Raji (cell line): ENCODE results near the gene ST3GAL5.

ENCODE experiments used
- POLR2A ChIP-seq: IDR thresholded peaks from 2 replicates; pipeline ENCODE4 v1.6.1; 2011; ENCODE audit warnings: low read depth, low read length, control low read depth; ENCODE audit not compliant: insufficient read depth

The ST3GAL5 gene

DNA sequence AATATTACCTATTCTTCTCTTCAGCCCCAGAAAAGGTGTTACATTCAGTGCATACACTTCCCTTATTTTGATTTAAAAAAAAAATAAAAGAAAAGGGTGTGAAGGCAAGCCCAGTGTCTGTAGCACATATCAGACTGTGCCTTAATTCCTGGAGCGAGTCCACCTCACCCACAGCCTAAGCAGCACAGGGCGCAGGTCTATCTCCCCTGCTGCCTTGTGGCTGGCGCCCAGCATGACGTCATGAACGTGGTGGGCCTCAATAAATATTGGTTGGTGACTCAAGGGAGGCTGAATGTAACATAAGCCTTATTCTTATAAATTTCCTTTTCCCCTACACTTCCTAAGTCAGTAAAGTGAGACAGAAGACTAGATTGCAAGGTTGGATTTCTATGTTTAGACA lies 26.4 kb downstream of the ST3GAL5 start:
- no peak for TF ChIP-seq POLR2A

DNA sequence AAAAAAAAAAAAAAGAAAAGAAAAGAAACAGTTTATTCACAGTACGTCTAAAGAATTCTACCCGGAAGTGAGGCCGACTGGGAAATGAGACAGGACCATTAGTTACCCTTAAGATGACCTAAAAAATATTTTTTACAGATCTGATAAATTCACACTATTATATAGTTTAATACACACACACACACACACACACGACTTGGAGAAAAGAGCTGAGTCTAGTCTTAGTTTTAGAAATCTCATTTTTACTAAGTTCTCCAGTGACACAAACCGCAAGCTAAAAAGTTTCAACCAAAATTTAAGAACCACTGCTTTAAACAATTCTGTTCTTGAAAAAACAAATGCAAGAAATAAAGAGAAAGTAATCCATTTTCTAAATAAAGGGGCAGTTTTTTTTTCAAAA lies 27.1 kb downstream of the ST3GAL5 start:
- TF ChIP-seq POLR2A: no peak

DNA sequence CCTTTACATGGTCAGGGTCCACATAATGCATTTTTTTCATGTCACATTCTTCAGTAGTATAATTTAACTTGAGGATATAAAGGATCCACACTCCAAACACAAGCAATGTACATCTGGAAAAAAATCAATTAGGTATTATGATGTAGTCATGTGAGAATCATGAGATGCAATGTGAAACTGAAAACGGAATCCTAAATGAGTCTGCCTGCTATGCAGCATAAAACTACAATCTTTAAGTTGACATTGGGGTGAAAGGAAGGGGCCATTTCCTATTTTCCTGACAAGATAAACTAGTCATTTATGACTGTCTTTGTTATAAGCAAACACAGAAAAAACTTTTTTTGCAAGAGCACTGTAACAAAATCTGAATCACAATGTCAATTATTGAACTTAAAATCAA lies 27.6 kb downstream of the ST3GAL5 start:
- no peak for TF ChIP-seq POLR2A

DNA sequence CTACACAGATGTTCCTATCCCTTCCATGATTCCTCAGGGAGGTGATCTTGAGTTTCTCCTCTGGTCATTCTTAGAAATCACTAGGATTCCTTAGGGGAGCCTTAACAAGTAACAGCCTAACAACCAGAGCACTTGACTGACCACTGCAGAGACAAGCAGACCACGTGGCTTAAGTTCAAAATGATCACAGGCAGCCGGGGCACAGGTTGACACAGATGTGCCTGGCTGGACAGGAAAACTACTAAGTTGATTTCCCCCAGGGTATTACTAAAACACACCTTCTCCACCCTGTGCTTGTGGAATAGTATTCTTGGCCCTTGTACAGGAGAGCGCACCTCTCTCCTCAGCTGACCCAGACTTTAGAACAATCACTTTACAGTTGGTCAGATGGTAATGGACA lies 29.9 kb downstream of the ST3GAL5 start:
- no peak for TF ChIP-seq POLR2A

DNA sequence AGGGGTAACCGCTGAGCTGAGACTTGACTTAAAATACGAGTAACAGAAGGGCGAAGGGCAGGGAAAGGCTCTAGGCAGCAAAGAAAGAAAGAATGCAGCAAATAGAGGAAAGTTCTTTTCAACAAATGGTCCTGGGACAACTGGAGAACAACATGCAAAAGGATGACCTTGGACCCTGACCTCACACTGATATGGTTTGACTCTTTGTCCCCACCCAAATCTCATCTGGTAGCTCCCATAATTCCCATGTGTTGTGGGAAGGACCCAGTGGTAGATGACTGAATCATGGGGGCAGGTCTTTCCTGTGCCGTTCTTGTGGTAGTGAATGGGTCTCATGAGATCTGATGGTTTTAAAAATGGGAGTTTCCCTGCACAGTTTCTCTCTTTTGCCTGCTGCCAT lies 33.9 kb downstream of the ST3GAL5 start:
- TF ChIP-seq POLR2A: no peak

DNA sequence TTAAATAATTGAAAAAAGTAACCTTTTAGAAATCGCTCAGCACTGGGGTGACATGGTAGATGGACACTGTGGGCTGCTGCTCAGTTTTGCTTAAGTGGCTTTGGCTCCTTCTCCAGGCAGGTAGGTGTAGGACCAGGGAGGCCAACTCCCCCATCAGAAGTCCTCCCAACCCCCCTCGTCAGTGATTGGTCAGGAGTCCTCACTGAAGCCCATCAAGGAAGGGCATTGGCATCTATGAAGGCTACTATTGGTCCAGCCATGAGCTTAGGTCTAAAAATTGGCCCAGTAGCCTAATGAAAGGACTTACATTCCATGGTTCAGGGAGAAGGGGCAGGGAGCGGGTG lies 34.7 kb downstream of the ST3GAL5 start:
- TF ChIP-seq POLR2A: no peak

DNA sequence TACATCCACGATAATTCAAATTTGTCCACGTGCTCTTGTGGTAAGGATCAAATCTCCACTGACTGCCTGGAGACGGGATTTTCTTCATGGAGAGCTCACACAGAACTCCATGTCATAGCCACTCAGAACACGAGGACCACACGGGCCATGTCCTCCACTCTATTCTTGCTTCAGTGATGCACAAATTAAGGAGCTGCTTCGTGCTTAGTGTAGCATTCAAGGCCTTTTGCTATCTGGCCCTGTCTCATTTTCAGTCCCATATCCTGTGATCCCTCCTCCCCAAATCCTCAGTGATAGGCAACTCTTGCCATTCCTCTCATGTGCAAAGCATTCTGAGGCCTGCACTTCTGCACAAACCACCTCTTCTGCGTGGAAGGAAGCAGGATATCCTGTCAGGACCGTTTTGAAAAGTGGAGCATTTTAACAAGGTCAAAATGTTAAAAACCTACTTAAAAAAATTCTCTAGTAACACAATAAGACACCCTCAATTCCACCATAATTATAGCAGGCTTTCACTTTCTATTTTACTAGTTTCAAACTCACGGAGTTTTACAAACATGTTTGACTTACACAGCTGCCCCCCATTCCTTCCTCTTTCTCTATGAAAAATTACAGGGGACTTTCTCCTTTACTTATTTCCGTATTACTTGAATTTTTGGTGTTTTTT lies 35.2 kb downstream of the ST3GAL5 start:
- no peak for TF ChIP-seq POLR2A

DNA sequence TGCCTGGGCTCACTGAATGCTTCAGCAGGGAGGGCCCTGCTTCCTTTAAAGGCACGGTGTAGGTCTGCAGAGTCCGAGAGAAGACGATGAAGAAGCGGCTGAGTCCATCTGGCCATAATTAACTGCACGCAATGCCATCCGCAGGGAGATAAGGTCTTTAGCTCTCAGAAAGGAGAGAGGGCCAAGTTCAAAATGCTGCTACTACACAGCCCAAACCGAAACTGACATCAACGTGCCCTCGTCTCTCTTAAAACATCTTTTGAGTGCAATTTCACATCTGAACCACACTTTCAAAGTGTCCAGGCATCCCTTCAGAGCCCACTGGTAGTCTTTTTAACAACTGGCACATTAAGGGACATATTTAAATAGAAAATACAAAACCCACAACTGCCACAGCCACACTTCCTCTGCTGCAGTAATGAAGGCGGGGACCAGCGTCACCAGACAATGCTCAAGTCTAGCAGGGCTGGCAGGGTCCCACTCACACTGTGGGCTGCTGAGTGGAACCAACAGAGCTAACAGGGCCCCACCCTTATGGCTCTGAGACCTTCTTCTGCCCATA lies 35.8 kb downstream of the ST3GAL5 start:
- no peak for TF ChIP-seq POLR2A

DNA sequence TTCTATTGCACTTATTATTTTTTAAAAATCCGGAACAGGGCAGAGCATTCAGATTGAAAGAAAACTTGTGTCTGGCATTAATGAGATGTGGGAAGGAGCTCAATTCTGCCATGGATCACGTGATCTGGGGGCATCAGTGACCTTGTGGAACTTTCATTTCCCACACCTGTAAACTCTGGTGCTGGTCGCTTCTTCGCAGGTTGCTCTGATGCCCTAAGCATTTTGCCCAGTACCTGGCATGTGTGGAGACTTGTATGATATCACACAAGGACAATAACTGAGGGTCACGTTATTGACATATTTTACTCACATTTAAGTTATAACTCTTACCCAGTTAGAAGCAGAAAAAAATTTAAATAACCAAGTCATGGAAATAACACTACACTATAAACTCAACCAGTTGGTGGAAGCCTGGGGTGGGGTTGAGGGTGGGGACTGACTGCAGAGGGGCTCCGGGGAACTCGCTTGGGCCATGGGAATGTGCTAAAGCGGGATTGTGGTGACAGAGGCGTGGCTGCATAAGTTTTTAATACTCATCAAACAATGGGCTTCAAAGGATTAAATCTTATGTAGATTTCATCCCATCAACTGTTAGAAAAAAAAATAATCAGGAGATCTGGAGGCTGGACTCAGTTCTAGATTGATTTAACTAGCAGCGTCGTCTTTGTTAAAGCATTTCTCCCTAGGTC lies 36.5 kb downstream of the ST3GAL5 start:
- TF ChIP-seq POLR2A: no peak

DNA sequence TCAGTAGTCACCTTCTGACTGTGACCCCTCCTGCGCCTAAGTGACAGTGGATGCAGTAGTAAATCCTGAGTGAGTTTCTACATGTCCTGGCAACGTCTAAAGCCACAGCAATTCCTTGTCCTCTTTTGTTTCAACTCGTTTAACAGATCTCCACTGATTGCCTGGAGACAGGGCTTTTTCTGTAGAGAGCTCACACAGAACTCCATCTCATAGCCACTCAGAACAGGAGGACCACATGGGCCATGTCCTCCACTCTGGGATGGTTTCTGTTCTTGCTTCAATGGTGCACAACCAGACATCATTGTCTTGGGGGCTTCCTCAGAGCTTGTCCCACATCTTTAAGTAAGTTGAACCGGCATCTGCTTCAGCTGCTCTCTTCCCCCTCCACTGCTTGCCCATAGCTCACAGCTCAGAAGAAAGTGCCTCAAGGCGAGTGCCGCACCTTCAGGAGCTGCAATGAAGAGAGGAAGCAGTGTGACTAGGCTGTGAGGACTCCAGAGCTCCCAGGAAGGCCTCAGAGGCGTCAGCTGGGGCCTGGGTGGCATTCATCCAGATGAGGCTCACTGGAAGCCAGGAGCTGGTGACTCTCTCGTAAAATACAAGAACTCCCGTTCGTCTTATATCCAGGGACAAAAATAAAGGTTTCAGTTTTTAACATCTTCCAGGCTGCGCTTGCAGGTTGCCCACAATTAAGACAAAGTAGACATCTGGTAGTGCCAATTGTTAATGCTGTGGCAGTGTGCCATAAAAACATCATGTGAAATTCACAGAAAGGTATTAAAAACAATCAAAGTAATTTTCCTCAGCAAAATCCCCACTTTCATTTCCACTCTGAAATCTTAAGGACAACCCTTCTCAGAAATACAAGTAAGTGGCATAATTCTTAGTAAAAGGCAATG lies 37.3 kb downstream of the ST3GAL5 start:
- no peak for TF ChIP-seq POLR2A

DNA sequence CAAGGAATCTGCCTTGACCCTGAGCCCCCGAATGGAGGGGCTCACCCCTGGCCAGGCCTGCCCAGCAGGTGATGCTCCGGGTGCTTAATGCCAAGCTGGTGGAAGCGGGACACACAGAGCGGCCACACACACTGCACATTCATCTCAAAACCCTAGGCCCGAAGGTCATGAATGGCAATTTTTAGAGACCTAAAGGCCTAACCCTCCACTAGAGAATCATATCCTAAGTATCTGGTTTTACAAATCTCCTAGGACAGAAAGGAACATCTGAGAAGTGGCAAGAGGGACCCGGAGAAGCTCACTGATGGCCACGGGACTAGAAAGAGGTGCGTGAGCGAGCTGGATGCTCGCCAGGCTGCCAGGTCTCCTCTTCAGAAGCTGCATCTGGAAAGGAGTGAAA lies 38.3 kb downstream of the ST3GAL5 start:
- no peak for TF ChIP-seq POLR2A

DNA sequence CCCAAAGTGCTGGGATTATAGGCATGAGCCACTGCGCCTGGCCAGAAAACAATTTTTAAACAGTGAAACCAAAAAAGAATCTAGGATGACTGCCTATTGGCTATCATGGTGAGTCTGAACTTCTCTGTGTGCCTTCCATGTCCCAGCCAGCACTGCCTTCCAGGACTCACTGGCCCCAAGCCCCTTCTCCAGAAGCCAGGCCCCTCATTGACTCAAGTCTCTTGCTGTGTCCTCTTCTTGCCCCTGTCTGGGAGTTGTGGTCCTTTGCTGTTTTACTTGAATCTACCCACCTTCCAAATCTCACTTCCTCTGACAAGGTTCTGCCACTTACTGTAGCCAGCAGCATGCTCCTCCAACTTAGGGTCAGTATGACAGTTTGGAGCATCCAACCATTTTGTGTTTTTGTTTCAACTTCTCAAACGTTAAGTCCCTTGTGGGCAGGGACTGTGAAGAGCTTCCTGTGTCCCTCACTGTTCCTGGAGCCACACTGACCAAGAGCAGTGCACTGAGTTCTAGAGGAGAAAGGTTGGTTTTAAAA lies 41.7 kb downstream of the ST3GAL5 start:
- no peak for TF ChIP-seq POLR2A

DNA sequence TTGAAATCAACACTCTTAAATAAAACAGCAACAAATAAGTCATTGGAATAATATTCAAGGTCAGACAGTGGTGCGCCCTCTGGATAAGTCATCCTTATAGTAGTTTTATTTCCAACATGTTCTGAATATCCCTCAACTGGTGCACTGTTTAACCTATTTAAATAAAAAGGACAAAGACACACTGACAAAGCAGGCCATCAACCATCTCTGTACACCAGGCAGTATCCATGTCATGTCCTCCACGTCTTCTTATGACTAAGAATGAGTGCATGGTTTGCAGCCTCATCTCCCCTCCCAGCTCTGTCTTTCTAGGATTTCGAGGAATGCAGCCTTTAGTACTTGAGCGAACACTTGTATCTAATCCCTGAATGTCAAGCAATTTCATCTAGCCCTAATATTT lies 42.4 kb downstream of the ST3GAL5 start:
- no peak for TF ChIP-seq POLR2A

DNA sequence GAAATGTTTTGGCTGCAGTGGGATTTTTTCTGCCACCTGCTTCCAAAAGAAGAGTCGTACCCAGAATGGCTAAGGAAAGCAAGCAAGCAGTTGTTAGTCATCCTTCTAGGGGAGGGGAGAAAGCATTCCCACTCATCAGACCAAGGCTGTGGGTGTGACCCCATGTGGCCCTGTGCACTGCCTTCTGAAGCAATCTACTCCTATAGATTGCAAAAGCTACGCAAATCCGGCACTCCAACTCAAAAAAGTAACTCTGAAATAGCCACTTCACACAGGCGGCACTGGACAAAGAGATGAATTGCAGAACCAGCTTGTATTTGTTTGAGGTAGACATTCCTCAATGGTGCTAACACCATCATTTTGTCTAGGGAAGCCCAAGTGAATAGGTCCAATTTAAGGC lies 44.3 kb downstream of the ST3GAL5 start:
- no peak for TF ChIP-seq POLR2A

DNA sequence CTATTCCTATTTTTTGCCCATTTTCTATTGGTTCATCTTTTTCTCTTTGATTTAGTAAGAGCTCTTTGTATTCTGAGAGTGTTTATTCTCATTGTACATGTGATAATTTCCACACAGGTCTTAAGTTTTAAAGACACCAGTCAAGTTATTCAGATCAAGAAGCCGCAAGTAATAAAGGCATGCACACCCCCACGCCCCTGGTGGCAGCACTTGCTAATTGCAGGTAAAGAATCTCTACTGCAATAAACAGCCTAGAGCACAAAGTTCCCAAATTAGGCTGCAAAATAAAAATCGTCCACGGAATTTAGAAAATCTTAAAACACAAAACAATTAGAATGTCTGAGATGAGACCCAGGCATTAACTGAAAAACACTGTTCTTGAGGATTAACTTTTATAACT lies 45.2 kb downstream of the ST3GAL5 start:
- TF ChIP-seq POLR2A: no peak
